CD14-positive monocyte (primary cell): ENCODE measurements around the gene RIMBP2. TPM values are rescaled to one million over a fixed set of nuclear protein-coding genes. Genes with fewer than 3 reads are reported as not detected.

Experiments
- DNase-seq, 3 donors: peaks; one replicate each; pipeline ENCODE4 v3.0.0-alpha.2; 2011 to 2022
- H2AFZ ChIP-seq: 2 replicates; pipeline ENCODE4 v1.6.0; 2012; ENCODE audit warnings: mild to moderate bottlenecking, low read depth, low read length, inconsistent platforms; ENCODE audit not compliant: insufficient read depth, poor library complexity, severe bottlenecking
- H3K27ac ChIP-seq, 2 donors: 1 replicate in 1 of 2; 2 replicates in 1 of 2; pipeline ENCODE4 v1.5.1; 2012 to 2013; ENCODE audit warnings: low read length in 2 of 2, control low read depth in 1 of 2, inconsistent platforms in 1 of 2, low read depth in 1 of 2, mild to moderate bottlenecking in 1 of 2
- H3K27me3 ChIP-seq, 2 donors: one replicate each; pipeline versions ENCODE4 v1.6.0 to v1.6.1; 2011 to 2013; ENCODE audit warnings: low read length in 2 of 2; ENCODE audit not compliant: control insufficient read depth in 2 of 2, insufficient read depth in 2 of 2
- H3K36me3 ChIP-seq, 2 donors: replicated peaks in 1 of 2; 1 replicate in 1 of 2; 2 replicates in 1 of 2; pipeline versions ENCODE4 v1.5.1 to v1.6.1; 2012 to 2013; ENCODE audit warnings: low read length in 2 of 2, control low read depth in 1 of 2, inconsistent platforms in 1 of 2, mild to moderate bottlenecking in 1 of 2; ENCODE audit not compliant: insufficient read depth in 2 of 2, control insufficient read depth in 1 of 2
- H3K4me1 ChIP-seq, 2 donors: 1 replicate in 1 of 2; 2 replicates in 1 of 2; pipeline versions ENCODE4 v1.5.1 to v1.6.1; 2012 to 2013; ENCODE audit warnings: low read length in 2 of 2, control low read depth in 1 of 2, inconsistent platforms in 1 of 2, mild to moderate bottlenecking in 1 of 2, moderate library complexity in 1 of 2; ENCODE audit not compliant: insufficient read depth in 2 of 2, control insufficient read depth in 1 of 2
- H3K4me2 ChIP-seq: replicated peaks from 2 replicates; pipeline ENCODE3; 2012; ENCODE audit warnings: low read length, moderate library complexity, mild to moderate bottlenecking; ENCODE audit not compliant: poor library complexity, severe bottlenecking; ENCODE audit errors: extremely low read depth
- H3K4me3 ChIP-seq, 3 experiments: fragments of 200-600 bp in 1 of 3; sonication (generic) in 1 of 3; replicated peaks in 1 of 3; 1 replicate in 2 of 3; 2 replicates in 1 of 3; pipeline ENCODE4 v1.5.1; 2011 to 2013; ENCODE audit warnings: low read length in 3 of 3, mild to moderate bottlenecking in 3 of 3, control low read depth in 2 of 3, low read depth in 2 of 3, inconsistent platforms in 1 of 3, moderate library complexity in 1 of 3
- H3K79me2 ChIP-seq: 2 replicates; pipeline ENCODE4 v1.6.0; 2012; ENCODE audit warnings: mild to moderate bottlenecking, control low read depth, inconsistent platforms, low read length, moderate library complexity; ENCODE audit not compliant: insufficient read depth
- H3K9ac ChIP-seq: 2 replicates; pipeline ENCODE4 v1.6.0; 2017; ENCODE audit warnings: low read length, mild to moderate bottlenecking; ENCODE audit not compliant: insufficient read depth, poor library complexity, severe bottlenecking
- H3K9me3 ChIP-seq, 2 donors: replicated peaks in 1 of 2; 1 replicate in 1 of 2; 2 replicates in 1 of 2; pipeline versions ENCODE4 v1.5.1 to v1.6.1; 2012 to 2013; ENCODE audit warnings: low read length in 2 of 2, control low read depth in 1 of 2; ENCODE audit not compliant: control insufficient read depth in 1 of 2, insufficient read depth in 1 of 2
- H4K20me1 ChIP-seq: 2 replicates; pipeline ENCODE4 v1.6.0; 2012; ENCODE audit warnings: mild to moderate bottlenecking, low read length, control low read depth, moderate library complexity; ENCODE audit not compliant: insufficient read depth
- H3K27ac Mint-ChIP-seq, 7 donors: one replicate each; pipeline ENCODE4 v1.8.0; 2020; ENCODE audit warnings: mild to moderate bottlenecking in 7 of 7, mixed read lengths in 7 of 7, moderate library complexity in 6 of 7, inconsistent platforms in 2 of 7
- H3K27me3 Mint-ChIP-seq, 3 donors: one replicate each; pipeline ENCODE4 v1.8.0; 2021 to 2022; ENCODE audit warnings: low read depth in 3 of 3, mild to moderate bottlenecking in 3 of 3, mixed read lengths in 3 of 3, moderate library complexity in 3 of 3, inconsistent platforms in 1 of 3
- H3K36me3 Mint-ChIP-seq, 2 donors: one replicate each; pipeline ENCODE4 v1.8.0; 2020; ENCODE audit warnings: mixed read lengths in 2 of 2, inconsistent platforms in 1 of 2, mild to moderate bottlenecking in 1 of 2
- H3K4me1 Mint-ChIP-seq: one replicate; pipeline ENCODE4 v1.8.0; 2020; ENCODE audit warnings: mild to moderate bottlenecking, mixed read lengths
- H3K4me3 Mint-ChIP-seq, 2 donors: one replicate each; pipeline ENCODE4 v1.8.0; 2020; ENCODE audit warnings: mild to moderate bottlenecking in 2 of 2, mixed read lengths in 2 of 2, moderate library complexity in 1 of 2
- H3K9me3 Mint-ChIP-seq, 7 donors: one replicate each; pipeline ENCODE4 v1.8.0; 2020 to 2022; ENCODE audit warnings: mixed read lengths in 7 of 7, mild to moderate bottlenecking in 6 of 7, moderate library complexity in 6 of 7, inconsistent platforms in 2 of 7
- WGBS: methylation state at CpG from one replicate; pipeline ENCODE4 v1.1.5; 2013; ENCODE audit warnings: missing lambda C conversion rate; ENCODE audit not compliant: insufficient coverage; 5-methylcytosine and 5-hydroxymethylcytosine counted together
- intact Hi-C, 2 donors: fragments of 100-400 bp; cut with micrococcal nuclease; formaldehyde crosslinking; loops; one replicate each; pipeline versions ENCODE4 v1.15.0 to v1.15.1; 2023
- polyA plus RNA-seq, 3 donors: library from polyadenylated mRNA; depleted of rRNA in 1 of 3; unstranded in 2 of 3; stranded (reverse) in 1 of 3; fragments of 300-500 nt in 2 of 3; fragments of >200 nt in 1 of 3; fragmentation: Illumina TruSeq in 2 of 3; gene quantifications; 1 replicate in 2 of 3; 2 replicates in 1 of 3; pipeline ENCODE4 v1.2.3, GENCODE V29; 2012 to 2021
- TF ChIP-seq, protein P1 (sequence below): fragments of 200-600 bp; IDR thresholded peaks from one replicate; pipeline ENCODE4 v1.8.0; 2022; ENCODE audit warnings: antibody characterized with exemption, mild to moderate bottlenecking

The RIMBP2 gene
- polyA plus RNA-seq, 3 donors = not detected

DNA sequence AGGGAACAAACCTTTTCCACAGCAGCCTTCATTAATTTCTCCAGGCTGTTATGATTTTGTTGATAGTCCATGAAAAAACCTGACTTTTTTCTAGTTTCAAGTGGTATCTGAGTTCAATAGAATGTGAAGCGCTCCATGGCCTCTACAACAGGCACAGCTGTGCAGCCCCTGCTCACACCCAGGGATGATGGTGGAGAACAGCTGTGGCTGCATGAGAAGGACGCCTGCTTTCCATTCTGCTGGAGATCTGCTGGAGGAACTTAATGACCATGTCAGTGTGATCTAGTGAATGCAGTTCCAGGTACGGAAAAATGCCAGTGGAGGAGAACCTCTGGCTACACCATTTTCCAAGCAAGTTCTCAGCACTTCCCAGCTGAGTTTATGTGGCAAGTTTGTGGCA is 297.8 kb downstream of the RIMBP2 start:
- no peaks in the 10 kb centered on the region for H3K4me1 Mint-ChIP-seq
- WGBS = 100% methylated on average over 2 of the region's 3 CpGs
- H3K9me3 ChIP-seq = no peaks in the 10 kb centered on the region
- no peak overlapping the region for H3K4me3 Mint-ChIP-seq
- intact Hi-C loops = no loop called here
- H3K36me3 ChIP-seq = no peaks in the 10 kb centered on the region
- TF ChIP-seq, protein P1, sequence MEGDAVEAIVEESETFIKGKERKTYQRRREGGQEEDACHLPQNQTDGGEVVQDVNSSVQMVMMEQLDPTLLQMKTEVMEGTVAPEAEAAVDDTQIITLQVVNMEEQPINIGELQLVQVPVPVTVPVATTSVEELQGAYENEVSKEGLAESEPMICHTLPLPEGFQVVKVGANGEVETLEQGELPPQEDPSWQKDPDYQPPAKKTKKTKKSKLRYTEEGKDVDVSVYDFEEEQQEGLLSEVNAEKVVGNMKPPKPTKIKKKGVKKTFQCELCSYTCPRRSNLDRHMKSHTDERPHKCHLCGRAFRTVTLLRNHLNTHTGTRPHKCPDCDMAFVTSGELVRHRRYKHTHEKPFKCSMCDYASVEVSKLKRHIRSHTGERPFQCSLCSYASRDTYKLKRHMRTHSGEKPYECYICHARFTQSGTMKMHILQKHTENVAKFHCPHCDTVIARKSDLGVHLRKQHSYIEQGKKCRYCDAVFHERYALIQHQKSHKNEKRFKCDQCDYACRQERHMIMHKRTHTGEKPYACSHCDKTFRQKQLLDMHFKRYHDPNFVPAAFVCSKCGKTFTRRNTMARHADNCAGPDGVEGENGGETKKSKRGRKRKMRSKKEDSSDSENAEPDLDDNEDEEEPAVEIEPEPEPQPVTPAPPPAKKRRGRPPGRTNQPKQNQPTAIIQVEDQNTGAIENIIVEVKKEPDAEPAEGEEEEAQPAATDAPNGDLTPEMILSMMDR = no peak
- peaks cover 0 to 1% (median 0%) of the 10 kb centered on the region in 3 donors for H3K27me3 Mint-ChIP-seq
- no peaks in the 10 kb centered on the region for H3K9me3 Mint-ChIP-seq
- no peaks in the 10 kb centered on the region for H3K36me3 Mint-ChIP-seq
- no peak for DNase-seq
- H3K27ac Mint-ChIP-seq = no peak overlapping the region
- no peaks in the 10 kb centered on the region for H4K20me1 ChIP-seq
- no peaks in the 10 kb centered on the region for H3K4me1 ChIP-seq
- H2AFZ ChIP-seq = no peak overlapping the region
- H3K9ac ChIP-seq = no peak overlapping the region
- no peaks in the 10 kb centered on the region for H3K27me3 ChIP-seq
- no peaks in the 10 kb centered on the region for H3K79me2 ChIP-seq
- no peak overlapping the region for H3K4me2 ChIP-seq
- no peak overlapping the region for H3K27ac ChIP-seq
- H3K4me3 ChIP-seq = no peak overlapping the region

DNA sequence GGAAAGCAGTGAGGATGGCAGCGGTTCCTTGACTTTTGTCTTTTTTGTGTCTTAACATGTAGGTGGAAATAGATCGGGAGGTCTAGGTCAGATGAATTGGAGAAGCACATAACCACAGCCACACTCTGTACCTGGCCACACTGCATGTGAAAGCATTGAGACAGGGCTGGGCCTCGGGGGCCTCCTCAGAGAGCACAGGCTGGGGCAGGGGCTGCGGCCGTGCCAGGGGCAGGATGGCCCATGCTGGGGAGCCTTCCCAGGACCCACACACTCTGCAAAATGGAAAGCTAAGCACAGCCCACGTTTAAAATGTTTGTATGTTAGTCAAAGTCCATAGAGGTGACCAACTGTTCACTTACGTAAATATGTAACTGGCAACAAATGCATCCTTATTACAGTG is 301.7 kb downstream of the RIMBP2 start:
- no peak overlapping the region for H2AFZ ChIP-seq
- Mint-ChIP-seq H3K36me3 (no peaks in the 10 kb centered on the region), H3K4me3 (no peak overlapping the region), H3K27ac (no peak overlapping the region), H3K9me3 (no peaks in the 10 kb centered on the region), H3K4me1 (no peaks in the 10 kb centered on the region), H3K27me3 (peaks cover 0 to 1% (median 0%) of the 10 kb centered on the region in 3 donors)
- TF ChIP-seq, protein P1 = no peak
- intact Hi-C loops = no loop called here
- H3K9me3 ChIP-seq = no peaks in the 10 kb centered on the region
- no peaks in the 10 kb centered on the region for H3K36me3 ChIP-seq
- H4K20me1 ChIP-seq = no peaks in the 10 kb centered on the region
- no peak overlapping the region for H3K4me2 ChIP-seq
- H3K9ac ChIP-seq = no peak overlapping the region
- H3K27me3 ChIP-seq = no peaks in the 10 kb centered on the region
- no peak overlapping the region for H3K4me3 ChIP-seq
- H3K27ac ChIP-seq = no peak overlapping the region
- 90% methylated on average over 2 of the region's 7 CpGs for WGBS
- H3K79me2 ChIP-seq = no peaks in the 10 kb centered on the region
- no peak for DNase-seq
- no peaks in the 10 kb centered on the region for H3K4me1 ChIP-seq
